Measurements from ENCODE around the gene MSI2.

Gene MSI2

DNA sequence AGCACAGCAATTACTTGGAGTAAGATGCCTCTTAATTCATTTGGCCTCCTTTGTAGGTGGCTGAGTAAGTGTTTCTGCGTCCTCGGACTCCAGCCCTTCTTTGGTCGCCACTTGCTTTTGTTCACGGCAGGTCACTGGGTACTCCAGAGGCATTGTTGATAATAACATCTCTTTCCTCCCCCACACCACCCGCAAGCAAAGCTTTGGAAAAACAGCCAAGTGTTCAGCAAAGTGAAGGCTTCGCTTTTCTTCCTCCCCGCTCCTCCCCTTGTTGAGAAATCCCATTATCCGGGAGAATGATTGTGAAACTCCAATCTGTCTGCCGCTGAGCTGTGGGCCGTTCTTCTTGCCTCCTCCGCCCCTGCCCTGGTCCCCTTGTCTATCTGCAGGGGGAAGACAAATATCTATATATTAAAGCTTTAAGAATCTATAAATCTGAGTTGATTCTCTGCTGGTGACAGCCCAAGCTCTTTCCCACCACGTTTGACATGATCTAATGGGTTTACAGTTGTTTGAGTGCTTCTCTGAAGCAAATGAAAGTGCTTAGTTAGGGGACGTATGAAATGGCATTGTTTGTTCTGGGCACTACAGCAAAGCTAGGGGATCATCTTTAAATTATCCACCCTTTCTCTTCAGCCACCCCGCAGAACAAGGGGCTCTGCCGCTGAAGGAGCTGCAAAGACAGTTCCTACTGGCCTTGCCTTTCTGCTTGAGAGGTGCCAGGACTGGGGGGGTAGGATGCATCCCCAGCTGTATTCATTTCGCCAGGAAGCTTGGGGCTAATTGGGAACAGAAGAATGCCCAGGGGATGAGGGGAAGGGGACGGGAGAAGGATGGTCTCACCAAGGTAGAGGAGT lies 321.7 kb downstream of the MSI2 start:
- Histone ChIP-seq H3K27me3 (ENCODE audit: insufficient read depth, low read length) (no peaks in the 10 kb centered on the region), H3K4me3 (ENCODE audit: low read length) (peak overlapping the region; percentile 29), H2AFZ (ENCODE audit: low read depth, low read length) (no peak overlapping the region), H3K9me3 (ENCODE audit: low read length) (no peaks in the 10 kb centered on the region), H3K4me1 (ENCODE audit: insufficient read depth, low read length) (peaks cover 32% of the 10 kb centered on the region), H3K36me3 (ENCODE audit: insufficient read depth, low read length) (no peaks in the 10 kb centered on the region)

DNA sequence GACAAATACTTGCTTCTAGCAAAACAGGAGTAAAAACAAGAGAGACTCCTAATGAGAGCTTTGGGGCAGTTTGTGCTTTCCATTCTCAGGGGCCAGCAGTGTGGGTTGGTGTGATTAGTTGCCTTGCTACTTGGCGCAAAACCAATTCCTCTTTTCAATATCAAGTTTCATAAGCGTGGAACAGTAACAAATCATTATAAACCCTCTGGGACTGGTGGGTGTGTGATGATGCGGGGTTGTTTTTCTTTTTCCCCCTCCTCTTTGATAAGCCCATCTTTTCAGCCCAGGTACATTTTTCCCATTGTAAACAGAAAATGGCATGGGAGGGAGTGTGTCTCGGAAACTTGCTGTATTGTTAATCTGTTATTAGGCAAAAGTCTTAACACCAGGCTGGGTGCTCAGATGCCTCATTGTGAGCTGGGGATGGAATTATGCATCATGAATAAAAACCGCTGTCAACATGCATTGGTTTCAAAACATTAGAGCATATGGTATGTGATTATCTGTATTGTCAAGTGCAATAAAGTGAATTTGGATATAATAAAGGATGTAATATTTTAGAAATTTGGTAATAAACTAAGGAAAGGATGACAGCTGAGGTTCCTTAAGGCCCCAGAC lies 322.4 kb downstream of the MSI2 start:
- Histone ChIP-seq H3K27me3 (ENCODE audit: insufficient read depth, low read length) (no peaks in the 10 kb centered on the region), H3K9me3 (ENCODE audit: low read length) (no peaks in the 10 kb centered on the region), H2AFZ (ENCODE audit: low read depth, low read length) (no peak overlapping the region), H3K4me1 (ENCODE audit: insufficient read depth, low read length) (peaks cover 32% of the 10 kb centered on the region), H3K36me3 (ENCODE audit: insufficient read depth, low read length) (no peaks in the 10 kb centered on the region), H3K4me3 (ENCODE audit: low read length) (peak overlapping the region; percentile 29)

DNA sequence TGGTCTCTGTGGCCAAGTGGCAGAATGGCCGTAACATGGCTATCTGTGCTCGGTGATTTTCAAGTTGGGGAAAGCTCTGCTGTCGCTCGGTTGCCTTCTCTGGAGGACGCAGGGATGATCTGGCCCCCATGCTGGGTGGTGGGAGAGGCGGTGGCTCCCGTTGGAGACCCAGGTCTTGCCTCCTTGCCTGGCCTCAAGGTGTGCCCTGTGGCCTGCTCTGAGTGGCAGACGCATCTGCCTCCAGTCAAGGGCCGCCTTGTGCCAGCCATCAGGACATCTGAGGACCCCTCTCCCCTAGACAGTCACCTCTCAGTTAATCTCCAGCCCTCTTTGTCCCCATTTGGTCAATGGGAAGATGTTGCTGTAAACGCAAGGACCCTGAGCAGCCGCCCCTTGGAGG lies 322.9 kb downstream of the MSI2 start:
- Histone ChIP-seq H2AFZ (ENCODE audit: low read depth, low read length) (no peak overlapping the region), H3K36me3 (ENCODE audit: insufficient read depth, low read length) (no peaks in the 10 kb centered on the region), H3K4me1 (ENCODE audit: insufficient read depth, low read length) (peaks cover 32% of the 10 kb centered on the region), H3K27me3 (ENCODE audit: insufficient read depth, low read length) (no peaks in the 10 kb centered on the region), H3K9me3 (ENCODE audit: low read length) (no peaks in the 10 kb centered on the region), H3K4me3 (ENCODE audit: low read length) (no peak overlapping the region)

DNA sequence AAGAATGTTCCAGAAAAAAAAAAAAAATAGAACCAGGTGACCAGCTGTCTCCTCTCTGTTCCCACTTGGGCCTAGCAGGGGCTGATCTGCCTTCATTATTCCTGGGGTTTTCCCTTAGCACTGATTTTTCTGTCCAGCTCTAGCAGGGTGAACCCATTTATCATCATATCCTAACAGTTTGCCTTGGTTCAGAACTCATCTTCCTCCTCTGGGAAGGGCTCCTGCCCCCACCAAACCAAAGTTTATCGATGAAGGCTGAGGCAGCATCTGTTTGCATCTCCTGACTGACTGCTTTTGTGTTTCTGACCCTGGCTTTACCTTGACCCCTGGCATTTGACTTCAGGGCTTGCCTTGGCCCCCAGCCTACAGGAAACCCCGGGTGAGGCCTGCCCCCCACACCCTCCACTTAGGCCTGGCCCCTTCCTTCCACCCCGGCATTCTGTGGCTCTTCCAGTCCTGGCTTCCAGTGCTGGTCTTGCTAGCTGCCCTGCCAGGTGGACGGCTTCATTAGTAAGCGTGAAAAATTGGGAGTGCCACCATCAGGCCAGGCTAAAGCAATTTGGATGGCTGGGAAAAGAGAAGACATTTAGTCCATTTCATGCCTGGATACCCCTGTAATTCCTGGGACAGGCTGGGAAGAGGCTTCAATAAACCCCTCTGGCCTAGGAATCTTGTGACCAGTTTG lies 323.9 kb downstream of the MSI2 start:
- no peaks in the 10 kb centered on the region for H3K9me3 ChIP-seq (ENCODE audit: low read length)
- H3K36me3 ChIP-seq (ENCODE audit: insufficient read depth, low read length): no peaks in the 10 kb centered on the region
- peaks cover 32% of the 10 kb centered on the region for H3K4me1 ChIP-seq (ENCODE audit: insufficient read depth, low read length)
- H2AFZ ChIP-seq (ENCODE audit: low read depth, low read length): no peak overlapping the region
- H3K27me3 ChIP-seq (ENCODE audit: insufficient read depth, low read length): no peaks in the 10 kb centered on the region
- no peak overlapping the region for H3K4me3 ChIP-seq (ENCODE audit: low read length)

DNA sequence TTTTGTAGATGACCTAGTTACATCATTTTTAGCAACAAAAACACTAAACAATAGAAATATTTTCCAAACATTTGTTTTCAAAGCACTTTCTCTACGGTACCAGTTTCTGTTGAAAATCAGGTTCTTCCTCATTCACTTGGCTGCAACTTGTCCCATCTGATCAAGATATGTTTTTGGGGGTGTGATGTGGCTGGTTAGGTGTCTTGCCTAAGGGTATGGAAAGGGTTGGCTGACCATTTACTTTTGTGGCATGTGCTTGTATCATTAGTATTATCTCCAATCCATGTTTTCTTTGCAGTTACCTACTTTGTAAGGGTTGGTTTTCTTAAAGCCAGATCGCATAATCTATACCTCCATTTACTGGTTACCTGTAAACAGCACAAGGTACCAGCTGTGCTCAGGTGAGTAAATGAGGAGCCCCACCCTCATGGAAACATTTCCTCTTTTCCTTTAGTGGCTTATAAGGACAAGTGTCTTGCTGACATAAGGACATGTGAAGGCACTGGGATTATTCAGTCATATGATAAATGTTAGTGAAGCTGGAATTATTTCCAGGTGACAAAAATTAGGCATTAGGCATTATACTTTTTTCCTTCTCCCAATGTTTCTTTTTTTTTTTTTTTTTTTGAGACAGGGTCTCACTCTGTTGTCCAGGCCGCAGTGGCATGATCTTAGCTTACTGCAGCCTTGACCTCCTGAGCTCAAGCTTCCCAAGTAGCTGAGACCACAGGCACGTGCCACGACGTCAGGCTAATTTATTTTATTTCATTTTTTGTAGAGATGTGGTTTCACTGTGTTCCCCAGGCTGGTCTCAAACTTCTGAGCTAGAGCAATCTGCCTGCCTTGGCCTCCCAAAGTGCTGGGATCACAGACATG lies 326.8 kb downstream of the MSI2 start:
- H3K4me1 ChIP-seq (ENCODE audit: insufficient read depth, low read length): peaks cover 26% of the 10 kb centered on the region
- no peak overlapping the region for H3K4me3 ChIP-seq (ENCODE audit: low read length)
- H3K9me3 ChIP-seq (ENCODE audit: low read length): no peaks in the 10 kb centered on the region
- H2AFZ ChIP-seq (ENCODE audit: low read depth, low read length): no peak overlapping the region
- no peaks in the 10 kb centered on the region for H3K36me3 ChIP-seq (ENCODE audit: insufficient read depth, low read length)
- no peaks in the 10 kb centered on the region for H3K27me3 ChIP-seq (ENCODE audit: insufficient read depth, low read length)

DNA sequence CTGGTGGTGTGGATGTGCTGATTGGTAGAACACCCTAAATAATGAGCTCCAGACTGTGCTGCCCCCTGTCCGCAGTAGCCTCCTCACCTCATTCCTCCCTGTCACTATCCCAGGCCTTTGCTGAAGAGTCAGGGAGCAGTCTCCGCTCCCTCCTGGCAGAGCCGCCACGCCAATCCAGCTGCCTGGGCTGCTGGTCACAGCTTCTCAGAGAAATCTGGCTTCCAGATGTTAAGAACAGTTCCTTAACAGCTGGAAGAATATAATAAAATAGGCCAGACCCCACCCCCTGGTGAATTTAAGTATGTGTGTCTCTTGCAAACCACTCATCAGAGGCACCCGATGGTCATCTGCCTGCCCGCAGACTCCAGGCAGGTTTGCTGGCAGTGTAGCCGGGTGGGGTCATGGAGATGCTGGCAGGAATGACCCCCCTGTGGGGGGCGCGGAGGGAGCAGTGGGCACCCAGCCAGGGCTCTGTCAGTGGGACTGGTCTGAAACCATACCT lies 327.8 kb downstream of the MSI2 start:
- no peak overlapping the region for H3K4me3 ChIP-seq (ENCODE audit: low read length)
- H3K36me3 ChIP-seq (ENCODE audit: insufficient read depth, low read length): no peaks in the 10 kb centered on the region
- no peaks in the 10 kb centered on the region for H3K9me3 ChIP-seq (ENCODE audit: low read length)
- H3K4me1 ChIP-seq (ENCODE audit: insufficient read depth, low read length): peaks cover 20% of the 10 kb centered on the region
- H3K27me3 ChIP-seq (ENCODE audit: insufficient read depth, low read length): no peaks in the 10 kb centered on the region
- no peak overlapping the region for H2AFZ ChIP-seq (ENCODE audit: low read depth, low read length)

DNA sequence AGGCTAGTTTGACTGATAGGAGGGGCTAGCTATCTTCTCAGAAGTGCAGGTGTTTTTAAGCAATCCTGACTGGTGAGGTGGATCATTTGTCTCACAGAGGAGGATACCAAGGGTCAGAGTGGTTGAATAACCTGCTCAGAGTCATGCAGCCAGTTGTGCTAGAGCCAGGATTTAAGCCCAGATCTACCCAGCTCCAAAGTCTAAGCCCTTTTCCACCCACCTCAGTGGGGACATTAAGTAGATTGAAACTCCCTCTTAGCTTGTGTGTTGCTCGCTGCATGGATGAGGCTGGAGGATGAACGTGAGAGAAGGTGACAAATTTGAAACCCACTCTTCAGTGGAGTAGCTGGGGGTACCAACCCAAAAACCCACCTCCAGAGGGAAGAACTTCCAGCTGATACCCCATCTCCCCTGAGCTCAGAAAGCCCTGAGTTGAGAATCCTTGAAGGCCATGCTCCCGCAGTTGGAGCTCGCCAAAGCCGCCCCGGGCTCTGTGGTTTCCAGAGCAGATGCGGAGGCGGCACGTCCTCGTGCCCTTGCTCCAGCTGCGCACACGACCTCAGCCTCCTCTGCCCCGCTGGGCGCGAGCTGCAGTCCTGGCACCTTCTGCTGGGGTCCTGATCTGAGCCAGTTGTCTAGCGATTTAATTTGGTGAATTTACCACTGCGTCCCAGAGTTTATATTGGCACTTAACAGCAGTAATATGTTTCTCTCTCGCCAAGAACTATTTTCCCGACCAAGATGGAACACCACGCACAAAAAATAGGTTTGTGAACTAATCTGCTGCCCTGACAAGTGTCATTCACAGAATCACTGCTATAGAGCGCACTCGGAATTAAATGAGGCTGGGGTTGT lies 329.2 kb downstream of the MSI2 start:
- no peaks in the 10 kb centered on the region for H3K27me3 ChIP-seq (ENCODE audit: insufficient read depth, low read length)
- H3K4me3 ChIP-seq (ENCODE audit: low read length): no peak overlapping the region
- H3K36me3 ChIP-seq (ENCODE audit: insufficient read depth, low read length): no peaks in the 10 kb centered on the region
- H3K9me3 ChIP-seq (ENCODE audit: low read length): no peaks in the 10 kb centered on the region
- H3K4me1 ChIP-seq (ENCODE audit: insufficient read depth, low read length): peaks cover 11% of the 10 kb centered on the region
- H2AFZ ChIP-seq (ENCODE audit: low read depth, low read length): no peak overlapping the region

DNA sequence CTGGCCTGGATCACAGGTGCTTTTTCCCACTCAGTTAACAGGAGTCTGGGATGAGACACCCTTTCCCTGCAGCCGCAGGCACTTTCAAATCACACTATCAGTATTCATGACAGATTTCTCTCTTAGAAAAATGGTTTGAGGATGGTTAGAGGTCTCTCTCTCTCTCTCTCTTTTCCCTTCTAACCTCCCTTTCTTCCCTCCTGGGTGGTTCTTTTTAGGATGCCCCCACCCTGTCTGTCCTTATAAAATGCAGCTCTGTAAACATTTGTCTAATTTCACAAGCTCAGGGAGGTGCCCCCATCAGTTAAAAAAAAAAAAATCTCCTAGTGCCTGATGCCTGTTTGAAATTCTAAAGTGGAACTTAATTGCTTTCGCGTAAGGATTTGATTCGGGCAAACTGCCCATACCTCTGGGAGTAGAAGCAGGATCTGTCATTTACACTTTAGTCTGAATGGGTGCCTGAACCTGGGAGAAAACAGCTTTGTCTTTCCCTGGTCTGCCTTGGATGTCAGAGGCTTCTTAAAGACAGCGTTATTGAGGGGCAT lies 329.9 kb downstream of the MSI2 start:
- Histone ChIP-seq H3K4me3 (ENCODE audit: low read length) (no peak overlapping the region), H3K27me3 (ENCODE audit: insufficient read depth, low read length) (no peaks in the 10 kb centered on the region), H3K4me1 (ENCODE audit: insufficient read depth, low read length) (peaks cover 11% of the 10 kb centered on the region), H3K9me3 (ENCODE audit: low read length) (no peaks in the 10 kb centered on the region), H2AFZ (ENCODE audit: low read depth, low read length) (no peak overlapping the region), H3K36me3 (ENCODE audit: insufficient read depth, low read length) (no peaks in the 10 kb centered on the region)

DNA sequence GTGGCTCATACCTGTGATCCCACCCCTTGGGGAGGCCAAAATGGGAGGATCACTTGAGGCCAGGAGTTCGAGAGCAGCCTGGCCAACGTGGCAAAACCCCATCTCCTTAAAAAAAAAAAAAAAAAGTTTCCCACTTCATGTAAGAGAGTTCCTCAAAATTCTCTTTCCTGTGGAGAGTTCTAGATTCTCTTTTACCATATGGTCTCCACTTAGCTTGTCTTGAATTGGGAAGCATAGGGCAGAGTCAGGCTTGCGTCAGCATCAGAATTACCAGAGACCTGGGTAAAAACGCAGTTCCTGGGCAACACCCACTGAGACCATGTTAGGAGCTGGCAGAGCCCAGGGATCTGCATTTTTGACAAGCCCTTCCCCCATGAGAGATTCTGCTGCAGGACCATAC lies 330.4 kb downstream of the MSI2 start:
- Histone ChIP-seq H2AFZ (ENCODE audit: low read depth, low read length) (no peak overlapping the region), H3K4me3 (ENCODE audit: low read length) (no peak overlapping the region), H3K9me3 (ENCODE audit: low read length) (no peaks in the 10 kb centered on the region), H3K27me3 (ENCODE audit: insufficient read depth, low read length) (no peaks in the 10 kb centered on the region), H3K4me1 (ENCODE audit: insufficient read depth, low read length) (peaks cover 11% of the 10 kb centered on the region), H3K36me3 (ENCODE audit: insufficient read depth, low read length) (no peaks in the 10 kb centered on the region)

DNA sequence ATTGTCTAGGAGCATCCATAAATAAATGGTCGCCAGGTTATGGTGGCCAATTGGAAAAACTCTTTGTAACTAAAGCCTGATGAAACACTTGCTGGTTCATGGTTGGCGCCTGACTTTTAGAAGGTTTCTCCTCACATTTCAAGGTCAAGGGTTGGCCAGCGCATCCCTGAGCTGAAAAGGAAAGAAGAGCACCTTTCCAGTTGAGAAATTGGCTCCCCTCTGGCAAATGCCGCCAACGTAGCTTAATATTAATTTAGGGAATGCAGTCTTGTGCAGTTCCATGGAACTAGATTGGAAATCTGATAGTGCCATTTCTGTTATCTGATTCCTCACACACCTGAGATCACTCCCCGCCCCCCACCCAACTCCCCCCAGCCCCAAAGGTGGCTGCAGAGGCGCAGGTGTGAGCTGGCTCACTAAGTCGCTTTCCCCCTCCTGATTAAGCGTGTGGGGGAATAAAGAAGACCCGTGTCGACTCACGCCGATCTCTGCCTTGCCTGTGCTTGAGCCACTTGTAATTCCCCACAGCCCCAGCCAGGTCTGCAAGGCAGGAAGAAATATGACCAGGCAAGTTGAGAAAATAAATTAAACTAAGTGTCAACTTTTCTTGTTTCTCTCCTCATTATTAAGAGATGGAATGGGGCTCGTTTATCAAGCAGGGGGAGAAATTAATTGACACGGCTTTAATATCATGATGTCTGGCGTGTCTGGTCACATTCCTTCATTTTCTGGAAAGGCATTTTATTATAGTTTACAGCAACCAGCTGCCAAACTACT lies 331.1 kb downstream of the MSI2 start:
- H3K9me3 ChIP-seq (ENCODE audit: low read length): no peaks in the 10 kb centered on the region

DNA sequence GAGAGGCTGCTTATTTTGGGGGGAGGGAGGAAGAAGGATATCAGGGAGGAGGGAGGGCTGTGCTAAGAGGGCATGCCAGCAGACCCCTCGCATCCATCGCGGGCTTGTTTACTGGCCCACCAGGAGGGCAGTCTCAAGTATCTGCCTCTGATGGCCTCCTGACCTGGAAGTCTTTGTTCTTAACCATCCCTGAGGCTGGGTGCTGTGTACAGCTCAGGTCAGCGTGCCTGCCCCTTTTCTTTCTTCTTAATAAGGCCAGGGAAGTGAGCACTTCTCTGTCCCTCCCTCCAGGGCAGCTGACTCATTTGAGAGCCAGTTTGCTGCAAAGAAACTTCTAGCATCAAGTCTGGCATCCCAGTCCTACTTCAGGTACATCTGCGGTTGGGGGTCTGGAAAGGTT lies 331.8 kb downstream of the MSI2 start:
- no peaks in the 10 kb centered on the region for H3K9me3 ChIP-seq (ENCODE audit: low read length)
- no peak overlapping the region for H2AFZ ChIP-seq (ENCODE audit: low read depth, low read length)
- no peaks in the 10 kb centered on the region for H3K27me3 ChIP-seq (ENCODE audit: insufficient read depth, low read length)
- H3K4me1 ChIP-seq (ENCODE audit: insufficient read depth, low read length): peaks cover 11% of the 10 kb centered on the region
- H3K36me3 ChIP-seq (ENCODE audit: insufficient read depth, low read length): no peaks in the 10 kb centered on the region
- H3K4me3 ChIP-seq (ENCODE audit: low read length): no peak overlapping the region

More for the DNA sequence above, 331.1 kb downstream of the MSI2 start:
- Histone ChIP-seq H3K4me3 (ENCODE audit: low read length) (no peak overlapping the region), H2AFZ (ENCODE audit: low read depth, low read length) (no peak overlapping the region), H3K4me1 (ENCODE audit: insufficient read depth, low read length) (peaks cover 11% of the 10 kb centered on the region), H3K36me3 (ENCODE audit: insufficient read depth, low read length) (no peaks in the 10 kb centered on the region), H3K27me3 (ENCODE audit: insufficient read depth, low read length) (no peaks in the 10 kb centered on the region)
